Esophagus squamous epithelium (tissue), 4 donors: ENCODE measurements around the gene KRT84.

Experiments used
- CTCF ChIP-seq, 6 experiments: fragments of 450-650 bp in 4 of 6; fragments of 200-600 bp in 2 of 6; sonication (generic) in 2 of 6; IDR thresholded peaks; one replicate each; pipeline ENCODE4 v1.5.1; 2016 to 2019; ENCODE audit warnings: antibody characterized with exemption in 6 of 6, mild to moderate bottlenecking in 4 of 6, moderate library complexity in 4 of 6
- POLR2A ChIP-seq, 4 donors: fragments of 450-650 bp; IDR thresholded peaks; one replicate each; pipeline ENCODE4 v1.6.1; 2017; ENCODE audit warnings: antibody characterized with exemption in 4 of 4, mild to moderate bottlenecking in 4 of 4, moderate library complexity in 3 of 4

GRCh38 chr12:52434081-52434733 is 48.8 kb upstream of the KRT84 start, which contains the start of gene KRT75:
- no peak for TF ChIP-seq CTCF (IDR thresholded peaks at IDR 0.05)
- no peak for TF ChIP-seq POLR2A (IDR thresholded peaks at IDR 0.05)
